Skin of body (tissue), 2 donors: ENCODE measurements around the gene CENPQ. TPM values are rescaled to one million over a fixed set of nuclear protein-coding genes. Genes with fewer than 3 reads are reported as not detected.
A peak's percentile ranks its signal among the peaks of the same experiment; 100 is the strongest.
"Not testable (repeated sequence)": the region's sequence is repeated elsewhere in the genome, so short reads cannot be mapped to it uniquely, and the experiment has no call there.

Source experiments
- DNase-seq: peaks from one replicate; lab custom pipeline; 2025; lab: John Stamatoyannopoulos, UW
- total RNA-seq: library from RNA; depleted of rRNA; stranded (reverse); fragments of >200 nt; gene quantifications from one replicate; pipeline ENCODE4 v1.2.3, GENCODE V29; 2014

The CENPQ gene, protein sequence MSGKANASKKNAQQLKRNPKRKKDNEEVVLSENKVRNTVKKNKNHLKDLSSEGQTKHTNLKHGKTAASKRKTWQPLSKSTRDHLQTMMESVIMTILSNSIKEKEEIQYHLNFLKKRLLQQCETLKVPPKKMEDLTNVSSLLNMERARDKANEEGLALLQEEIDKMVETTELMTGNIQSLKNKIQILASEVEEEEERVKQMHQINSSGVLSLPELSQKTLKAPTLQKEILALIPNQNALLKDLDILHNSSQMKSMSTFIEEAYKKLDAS
- 8.0 TPM for total RNA-seq

DNA sequence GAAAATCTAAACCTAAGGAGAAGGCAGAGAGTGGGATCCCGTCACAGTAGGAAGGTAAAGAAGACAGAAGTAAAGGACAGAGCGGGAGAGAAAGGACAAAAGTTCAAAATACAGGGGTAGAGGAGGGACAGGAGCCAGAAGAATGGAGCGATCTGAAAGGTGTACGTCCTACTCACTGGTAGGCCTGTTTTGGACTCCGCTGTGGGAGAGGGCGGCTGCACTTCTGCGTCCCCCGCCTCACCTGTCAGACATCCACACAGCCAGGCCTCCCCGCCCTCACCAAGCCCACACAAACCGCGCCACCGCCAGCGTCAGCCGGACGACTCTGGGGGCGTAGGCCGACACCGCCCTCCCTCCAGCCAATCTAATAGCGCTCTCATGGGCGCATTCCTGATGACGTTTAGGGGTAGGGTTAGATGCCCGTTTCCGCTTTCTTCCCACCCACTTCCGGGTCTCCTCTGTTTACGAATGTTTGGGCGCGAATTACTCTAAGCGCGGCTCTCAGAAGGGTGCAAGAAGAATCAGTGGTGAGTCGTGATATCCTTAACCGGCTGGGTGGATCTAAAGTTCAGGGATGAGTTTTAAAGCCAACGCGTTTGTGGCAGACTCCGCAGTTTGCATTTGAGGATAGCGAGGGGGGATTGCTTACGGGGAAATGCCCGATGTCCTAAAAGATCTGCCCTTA lies at the start of gene CENPQ, which contains the start of gene MMUT:
TSS of gene CENPQ (plus strand) at position 444 of the 685 bp plus-strand sequence. CDS start 6,807 bp downstream, outside the sequence.
TSS of gene MMUT (minus strand) at position 327 of the 685 bp plus-strand sequence. CDS start 3,787 bp downstream, outside the sequence.
- DNase-seq, result peak; percentile 95

DNA sequence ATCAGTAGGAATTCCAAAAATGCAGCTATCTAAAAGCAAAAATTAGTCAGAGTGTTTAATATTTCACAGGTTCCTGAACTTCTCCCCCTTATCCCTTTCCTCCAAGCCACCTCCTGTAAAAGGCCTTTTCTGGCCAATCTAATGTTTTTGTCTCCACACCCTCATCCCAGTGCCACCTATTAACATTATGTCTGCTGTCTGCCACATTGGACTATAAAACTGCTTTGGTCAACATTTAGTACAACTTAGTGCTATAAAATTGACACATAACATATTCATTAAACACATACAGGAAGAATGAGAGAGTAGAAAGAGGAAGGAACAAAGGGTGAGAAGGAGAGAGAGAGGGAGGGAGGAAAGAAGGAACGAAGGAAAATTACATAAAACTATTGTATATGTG lies 47.8 kb upstream of the CENPQ start:
- no peak for DNase-seq

DNA sequence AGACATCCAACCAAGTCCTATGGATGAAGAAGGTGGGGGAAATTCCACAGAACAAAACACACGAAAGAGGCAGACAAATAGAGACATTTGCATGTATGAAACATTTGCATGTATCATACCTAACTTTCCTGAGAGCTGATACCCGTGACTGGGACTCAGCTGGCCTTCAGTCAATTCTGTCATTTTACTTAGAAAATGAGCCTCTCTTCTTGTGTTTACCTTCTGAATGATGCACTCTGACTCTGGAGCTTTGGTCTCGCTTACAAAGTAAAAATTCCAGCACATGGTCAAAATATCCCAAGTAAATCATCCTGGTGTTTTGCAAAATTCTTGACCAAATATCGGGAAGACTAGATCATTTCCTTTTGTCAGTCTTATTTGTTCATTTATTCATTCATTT lies 47.0 kb upstream of the CENPQ start:
- no peak for DNase-seq

DNA sequence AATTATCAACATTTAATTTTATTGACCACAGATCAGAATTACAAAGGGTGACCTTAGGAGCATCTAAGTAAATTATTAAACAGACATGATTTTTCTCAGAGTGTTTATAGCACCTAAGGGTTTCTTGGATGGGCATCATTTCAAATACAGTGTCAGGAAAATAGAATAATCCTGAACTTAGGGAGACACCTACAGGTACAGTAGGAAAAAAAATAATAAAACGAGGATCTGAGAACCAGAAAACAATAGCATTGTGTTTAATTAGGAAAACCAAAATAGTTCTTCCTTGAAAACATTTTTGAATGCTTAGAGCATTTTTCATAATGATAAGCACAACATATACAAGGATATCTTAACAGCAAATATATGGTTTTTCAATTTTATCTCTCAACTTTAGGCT lies 39.4 kb upstream of the CENPQ start:
- DNase-seq, result no peak

DNA sequence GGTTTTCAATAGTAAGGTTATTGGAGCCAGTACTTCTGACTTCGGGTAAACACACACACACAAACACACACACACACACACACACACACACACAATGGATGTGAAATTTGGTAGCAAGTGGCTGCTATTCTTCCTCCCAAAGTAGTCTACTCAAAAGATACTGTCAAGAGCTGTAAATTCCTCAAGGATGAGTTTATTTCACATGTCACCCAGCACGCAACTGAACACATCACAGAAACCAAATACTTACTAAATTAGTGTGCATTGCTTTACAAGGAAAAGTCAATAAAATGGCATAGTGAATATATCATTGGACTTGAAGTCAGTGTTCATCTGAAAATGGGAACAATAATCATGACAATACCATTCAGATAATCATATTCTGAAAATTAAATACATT lies 33.0 kb upstream of the CENPQ start:
- DNase-seq, result no peak

DNA sequence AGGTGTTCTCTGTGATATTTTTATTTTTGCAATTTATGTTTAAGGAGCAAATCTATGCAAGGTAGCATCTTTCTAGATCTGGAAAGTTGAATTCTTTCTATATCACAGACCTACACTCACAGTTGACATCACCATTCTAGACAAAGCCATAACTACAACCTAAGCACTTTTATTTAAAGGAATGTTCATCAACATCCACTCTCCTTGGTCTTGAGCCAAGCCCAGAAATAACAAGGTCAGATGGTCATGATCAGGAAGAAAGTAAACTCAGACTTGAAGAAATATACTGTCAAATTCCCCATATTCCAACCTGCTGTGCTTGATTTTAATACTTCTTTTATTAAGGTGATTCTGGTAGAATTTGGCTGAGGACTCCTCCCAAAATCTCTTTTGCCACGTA lies 32.3 kb upstream of the CENPQ start:
- no peak for DNase-seq

DNA sequence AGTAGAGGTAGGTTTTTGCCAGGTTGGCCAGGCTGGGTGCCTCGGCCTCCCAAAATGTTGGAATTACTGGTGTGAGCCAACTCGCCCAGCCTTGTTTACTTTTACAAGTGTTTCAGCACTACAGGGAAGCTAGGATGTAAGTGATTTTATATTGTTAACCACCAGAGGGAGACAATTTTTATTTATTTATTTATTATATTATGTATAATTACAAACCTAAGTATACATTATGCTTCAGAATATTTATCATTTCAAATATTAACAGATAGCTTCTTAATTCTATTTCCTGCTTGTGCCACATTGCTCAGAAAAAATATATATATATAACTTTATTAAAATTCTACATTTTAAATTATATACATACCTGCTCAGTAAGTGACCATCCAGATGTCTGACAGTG lies 9.9 kb upstream of the CENPQ start:
- no peak for DNase-seq

DNA sequence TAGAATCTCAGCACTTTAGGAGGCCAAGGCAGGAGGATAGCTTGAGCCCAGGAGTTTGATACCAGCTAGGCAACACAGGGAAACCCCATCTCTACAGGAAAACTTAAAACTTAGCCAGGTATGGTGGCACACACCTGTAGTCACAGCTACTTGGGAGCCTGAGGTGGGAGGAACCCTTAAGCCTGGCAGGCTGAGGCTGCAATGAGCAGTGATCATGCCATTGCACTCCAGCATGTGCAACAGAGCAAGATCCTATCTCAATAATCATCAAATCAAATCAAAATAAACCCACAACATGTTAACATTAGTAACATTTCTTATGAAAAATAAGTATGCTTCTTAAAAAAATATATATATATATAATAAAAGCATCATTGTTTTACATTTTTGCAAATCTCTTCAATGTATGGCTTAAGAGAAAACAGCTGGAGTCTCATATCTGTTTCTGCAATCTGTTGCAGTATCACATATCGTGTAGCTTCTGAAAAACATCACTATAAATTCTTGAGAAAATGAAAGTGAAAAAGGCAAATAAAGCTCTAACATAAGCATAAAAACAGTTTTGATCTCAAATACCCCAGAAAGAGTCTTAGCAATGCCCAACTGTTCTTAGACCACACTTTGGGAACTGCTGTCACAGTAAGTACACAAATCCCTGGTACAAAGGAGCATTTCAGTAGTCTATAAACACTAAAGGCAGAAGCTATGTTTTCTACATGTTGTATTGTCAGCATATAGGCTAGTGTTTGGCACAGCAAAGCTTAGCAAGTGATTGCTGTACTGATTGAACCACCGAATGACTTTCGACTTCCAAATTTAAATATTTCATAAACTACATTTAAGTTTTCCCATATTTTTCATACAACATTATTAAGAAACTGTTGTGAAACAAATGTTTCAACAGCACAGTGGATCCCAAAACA lies 8.1 kb upstream of the CENPQ start:
- DNase-seq, result no peak

DNA sequence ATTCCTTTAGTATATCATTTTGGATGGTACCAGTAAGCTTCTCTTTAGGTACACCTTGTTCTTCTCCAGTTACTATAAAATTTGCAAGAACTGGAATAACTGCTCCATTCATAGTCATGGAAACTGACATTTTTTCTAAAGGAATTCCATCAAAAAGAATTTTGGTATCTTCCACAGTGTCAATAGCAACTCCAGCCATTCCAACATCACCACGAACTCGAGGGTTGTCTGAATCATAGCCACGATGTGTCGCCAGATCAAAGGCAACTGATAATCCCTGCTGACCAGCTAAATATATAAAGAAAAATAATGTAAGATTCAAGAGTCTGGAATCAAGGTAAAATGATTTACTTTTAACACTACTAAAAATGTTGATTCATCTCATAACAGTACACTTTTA lies 5.4 kb upstream of the CENPQ start:
- no peak for DNase-seq

DNA sequence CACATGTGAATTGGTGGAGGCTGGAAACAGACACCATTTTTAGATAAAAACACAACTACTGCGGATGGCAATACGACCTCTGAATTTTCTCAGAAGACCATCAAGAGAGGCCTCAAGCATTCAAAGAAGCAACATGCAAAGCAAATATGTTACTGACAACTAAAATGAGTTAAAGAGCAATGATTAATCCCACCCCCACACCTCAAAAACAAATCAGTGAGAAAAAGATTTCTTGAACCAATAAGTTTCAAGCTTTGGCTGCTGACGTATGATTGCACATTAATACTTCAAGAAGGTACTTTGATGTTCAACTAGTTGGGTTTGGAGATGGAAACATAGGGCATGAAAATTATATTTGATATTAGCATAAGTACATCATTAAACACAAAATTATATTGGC lies 1.1 kb upstream of the CENPQ start:
- no peak for DNase-seq

DNA sequence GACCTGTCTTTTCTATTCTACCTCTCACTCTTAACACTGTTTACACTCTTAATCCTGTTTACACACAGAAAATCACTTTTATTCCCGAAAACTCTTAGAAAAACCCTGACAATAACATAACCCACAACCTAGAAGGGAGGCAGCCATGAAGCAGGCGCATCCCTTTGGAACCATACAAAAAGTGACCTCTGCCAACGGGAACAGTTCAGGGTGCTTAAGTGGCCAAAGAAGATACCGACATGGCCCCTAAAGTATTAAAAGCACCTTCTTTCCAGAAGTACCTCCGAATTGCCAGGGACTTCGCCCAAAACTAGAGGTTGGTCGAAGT lies 607 bp upstream of the CENPQ start:
- DNase-seq, result no peak

DNA sequence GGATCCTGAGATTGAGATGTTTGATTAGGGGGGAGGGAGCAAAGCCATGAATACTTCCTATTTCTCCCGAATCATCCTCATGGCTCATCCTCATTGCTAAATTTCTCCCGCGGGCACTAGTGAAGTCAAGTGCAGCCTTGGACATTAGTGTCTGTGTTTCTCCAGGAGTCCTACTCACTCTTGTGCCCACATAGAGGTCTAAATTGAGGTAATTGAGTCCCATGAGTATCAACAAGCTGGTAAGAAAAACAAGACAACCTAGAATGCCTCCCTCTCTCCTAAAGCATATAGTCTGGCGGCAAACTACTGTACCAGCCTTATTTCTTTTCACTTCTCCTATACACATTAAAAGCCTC lies 420 bp downstream of the CENPQ start:
- no peak for DNase-seq

DNA sequence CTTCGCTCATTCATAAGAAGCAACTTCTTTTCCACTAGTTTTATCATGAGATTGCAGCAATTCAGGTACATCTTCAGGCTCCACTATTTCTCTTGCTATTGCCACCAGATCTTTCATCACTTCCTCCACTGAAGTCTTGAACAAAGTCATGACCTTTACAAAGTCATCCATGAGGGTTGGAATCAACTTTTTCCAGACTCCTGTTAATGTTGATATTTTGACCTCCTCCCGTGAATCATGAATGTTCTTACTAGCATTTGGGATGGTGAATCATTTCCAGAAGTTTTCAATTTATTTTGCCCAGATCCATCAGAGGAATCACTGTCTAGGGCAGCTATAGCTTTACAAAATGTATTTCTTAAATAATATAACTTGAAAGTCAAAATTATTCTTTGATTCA lies 1.5 kb downstream of the CENPQ start:
- no peak for DNase-seq

DNA sequence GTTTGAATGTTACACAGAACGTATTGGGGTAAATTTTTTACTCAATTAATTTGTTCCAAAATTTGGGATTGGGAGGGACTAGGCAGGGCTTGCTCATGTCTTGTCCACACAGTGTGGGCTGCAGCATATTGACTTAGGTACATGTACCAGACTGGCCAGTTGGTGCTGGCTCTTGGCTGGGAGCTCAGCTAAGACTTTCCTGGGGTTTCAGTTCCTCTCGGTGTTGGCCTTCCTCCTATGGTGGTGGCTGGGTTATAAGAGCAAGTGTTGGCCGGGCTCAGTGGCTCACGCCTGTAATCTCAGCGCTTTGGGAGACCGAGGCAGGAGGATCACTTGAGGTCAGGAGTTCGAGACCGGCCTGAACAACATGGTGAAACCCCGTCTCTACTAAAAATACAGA lies 4.9 kb downstream of the CENPQ start:
- DNase-seq, result no peak

DNA sequence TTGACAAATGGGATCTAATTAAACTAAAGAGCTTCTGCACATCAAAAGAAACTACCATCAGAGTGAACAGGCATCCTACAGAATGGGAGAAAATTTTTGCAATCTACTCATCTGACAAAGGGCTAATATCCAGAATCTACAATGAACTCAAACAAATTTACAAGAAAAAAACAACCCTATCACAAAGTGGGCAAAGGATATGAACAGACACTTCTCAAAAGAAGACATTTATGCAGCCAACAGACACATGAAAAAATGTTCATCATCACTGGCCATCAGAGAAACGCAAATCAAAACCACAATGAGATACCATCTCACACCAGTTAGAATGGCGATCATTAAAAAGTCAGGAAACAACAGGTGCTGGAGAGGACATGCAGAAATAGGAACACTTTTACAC lies 13.4 kb downstream of the CENPQ start:
- DNase-seq, result not testable (repeated sequence)

DNA sequence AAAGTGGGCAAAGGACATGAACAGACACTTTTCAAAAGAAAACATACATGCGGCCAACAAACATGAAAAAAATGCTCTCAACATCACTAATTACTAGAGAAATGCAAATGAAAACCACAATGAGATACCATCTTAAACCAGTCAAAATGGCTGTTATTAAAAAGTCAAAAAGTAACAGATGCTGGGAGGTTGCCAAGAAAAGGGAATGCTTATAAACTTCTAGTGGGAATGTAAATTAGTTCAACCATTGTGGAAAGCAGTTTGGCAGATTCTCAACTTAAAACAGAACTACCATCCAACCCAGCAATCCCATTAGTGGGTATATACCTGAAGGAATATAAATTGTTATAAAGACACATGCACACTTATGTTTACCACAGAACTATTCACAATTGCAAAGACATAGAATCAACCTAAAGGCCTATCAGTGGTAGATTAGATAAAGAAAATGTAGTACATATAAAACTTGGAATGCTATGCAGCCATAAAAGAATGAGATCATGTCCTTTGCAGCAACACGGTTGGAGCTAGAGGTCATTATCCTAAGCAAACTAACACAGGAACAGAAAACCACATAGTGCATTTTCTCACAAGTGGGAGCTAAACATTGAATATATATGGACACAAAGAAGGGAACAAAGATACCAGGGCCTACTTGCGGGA lies 16.3 kb downstream of the CENPQ start:
- DNase-seq, result no peak

DNA sequence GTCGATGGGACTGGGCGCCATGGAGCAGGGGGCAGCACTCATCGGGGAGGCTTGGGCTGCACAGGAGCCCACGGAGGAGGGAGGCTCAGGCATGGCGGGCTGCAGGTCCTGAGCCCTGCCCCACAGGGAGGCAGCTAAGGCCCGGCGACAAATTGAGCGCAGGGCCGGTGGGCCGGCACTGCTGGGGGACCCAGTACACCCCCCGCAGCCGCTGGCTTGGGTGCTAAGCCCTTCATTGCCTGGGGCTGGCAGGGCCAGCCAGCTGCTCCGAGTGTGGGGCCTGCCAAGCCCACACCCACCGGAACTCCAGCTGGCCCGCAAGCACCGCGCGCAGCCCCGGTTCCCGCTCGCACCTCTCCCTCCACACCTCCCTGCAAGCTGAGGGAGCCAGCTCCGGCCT lies 18.7 kb downstream of the CENPQ start:
- DNase-seq, result not testable (repeated sequence)

DNA sequence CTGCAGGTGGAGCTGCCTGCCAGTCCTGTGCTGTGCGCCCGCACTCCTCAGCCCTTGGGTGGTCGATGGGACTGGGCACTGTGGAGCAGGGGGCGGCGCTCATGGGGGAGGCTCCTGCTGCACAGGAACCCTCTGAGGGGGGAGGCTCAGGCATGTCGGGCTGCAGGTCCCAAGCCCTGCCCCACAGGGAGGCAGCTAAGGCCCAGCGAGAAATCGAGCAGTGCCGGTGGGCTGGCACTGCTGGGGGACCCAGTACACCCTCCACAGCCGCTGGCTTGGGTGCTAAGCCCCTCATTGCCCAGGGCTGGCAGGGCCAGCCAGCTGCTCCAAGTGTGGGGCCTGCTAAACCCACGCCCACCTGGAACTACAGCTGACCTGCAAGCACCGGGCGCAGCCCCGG lies 20.2 kb downstream of the CENPQ start:
- DNase-seq, result not testable (repeated sequence)

DNA sequence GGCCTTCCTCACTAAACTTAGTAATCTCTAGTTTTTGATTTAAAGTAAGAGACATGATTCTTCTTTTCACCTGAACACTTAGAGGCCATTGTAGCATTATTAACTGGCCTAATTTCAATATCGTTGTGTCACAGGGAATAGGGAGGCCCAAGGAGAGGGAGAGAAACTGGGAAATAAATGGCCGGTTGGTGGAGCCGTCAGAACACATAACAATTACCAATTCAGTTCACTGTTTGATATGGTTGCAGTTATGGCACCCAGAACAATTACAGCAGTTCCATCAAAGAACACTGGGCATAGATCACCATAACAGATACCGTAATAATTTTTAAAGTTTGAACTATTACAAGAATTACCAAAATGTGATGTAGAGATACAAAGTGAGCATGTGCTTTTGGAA lies 27.5 kb downstream of the CENPQ start:
- DNase-seq, result no peak

DNA sequence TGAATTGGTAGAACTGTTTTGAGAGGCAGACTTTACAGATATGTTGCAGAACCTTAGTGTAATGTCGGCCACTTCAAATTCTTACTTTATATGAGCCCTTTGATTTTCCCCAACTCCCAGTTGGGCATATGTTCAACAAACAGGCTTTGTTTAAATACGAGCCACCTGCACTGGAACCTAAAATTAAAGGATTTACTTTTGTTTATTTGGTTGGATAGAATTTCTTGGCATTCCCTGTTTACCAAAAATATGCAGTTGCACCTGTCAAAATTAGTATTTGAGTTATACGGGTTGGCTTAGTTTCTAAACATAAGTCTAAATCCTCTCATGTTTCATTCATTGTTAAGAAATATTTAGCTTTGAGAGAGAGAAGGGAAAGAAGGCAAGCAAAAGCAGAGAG lies 34.1 kb downstream of the CENPQ start:
- no peak for DNase-seq

DNA sequence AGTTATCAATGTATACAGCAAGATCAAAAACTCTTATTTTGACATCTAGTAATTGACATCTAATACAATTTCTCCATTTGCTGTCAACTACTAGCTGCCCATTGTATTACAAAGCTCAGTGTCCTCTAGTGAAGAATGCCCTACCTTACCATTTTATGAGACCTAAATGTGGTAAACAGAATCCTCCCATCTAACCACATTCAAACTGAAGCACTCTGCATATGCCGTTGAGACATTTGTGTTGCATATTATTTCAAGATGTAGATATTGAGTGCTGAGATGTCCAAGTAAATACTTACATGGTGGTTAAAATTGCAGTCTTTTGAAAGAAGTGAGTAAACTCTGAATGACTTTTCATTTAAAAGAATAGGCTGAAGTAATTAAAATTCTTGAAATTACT lies 36.0 kb downstream of the CENPQ start:
- no peak for DNase-seq

DNA sequence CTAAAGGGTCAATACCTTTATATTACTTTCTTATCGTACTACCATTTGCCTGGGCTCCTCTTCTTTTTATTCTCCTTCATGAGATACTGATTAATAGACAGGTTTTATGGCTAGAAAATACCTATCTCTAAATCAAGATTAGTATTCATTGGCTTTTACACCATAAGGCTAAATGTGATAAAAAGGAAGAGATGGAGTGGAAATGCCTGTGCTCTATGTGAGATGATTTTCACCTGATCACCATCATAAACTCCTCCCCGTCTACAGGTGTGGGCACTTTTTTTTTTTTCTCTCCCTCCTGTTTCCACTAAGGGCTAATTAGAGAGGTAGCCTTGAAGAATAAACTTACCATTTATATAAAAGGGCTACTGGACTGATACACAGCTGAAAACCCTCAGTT lies 36.5 kb downstream of the CENPQ start, which contains the start of gene GLYATL3:
TSS of gene GLYATL3 (plus strand) at position 301 of the 400 bp plus-strand sequence. CDS start 12,068 bp downstream, outside the sequence.
- DNase-seq, result no peak
